PC-3 (cell line): ENCODE measurements around the gene ME2. TPM values are rescaled to one million over a fixed set of nuclear protein-coding genes. Genes with fewer than 3 reads are reported as not detected.

ENCODE experiments used
- ATAC-seq: fragments of 200-7000 bp; cut with Tn5 transposase; 2 replicates; pipeline ENCODE4 v1.9.1; 2020; ENCODE audit warnings: mild to moderate bottlenecking, moderate library complexity
- BruUV-seq: library from RNA; stranded (reverse); fragments of 400-500 nt; replicated peaks from 2 replicates; lab custom pipeline; 2021; lab: Mats Ljungman, UMichigan
- CTCF ChIA-PET: fragments of 300-600 bp; sonication (Branson Sonifier 250); formaldehyde crosslinking; loops from one replicate; lab custom pipeline; 2022; ENCODE audit warnings: antibody characterized with exemption; lab: Charles Lee
- POLR2A ChIA-PET: fragments of 300-600 bp; sonication (Branson Sonifier 250); formaldehyde crosslinking; loops from one replicate; lab custom pipeline; 2022; ENCODE audit warnings: antibody characterized with exemption; ENCODE audit not compliant: unreplicated experiment; lab: Charles Lee
- DNase-seq: peaks from one replicate; pipeline ENCODE4 v3.0.0-alpha.2; 2015
- H2AFZ ChIP-seq: fragments of 300-600 bp; sonication (generic); 2 replicates; pipeline ENCODE4 v1.6.0; 2016; ENCODE audit warnings: antibody characterized with exemption, low read length
- H3F3A ChIP-seq: fragments of 300-600 bp; sonication (generic); one replicate; pipeline ENCODE4 v1.6.0; 2017; ENCODE audit warnings: antibody characterized with exemption, low read length, control low read depth, mild to moderate bottlenecking; ENCODE audit not compliant: unreplicated experiment
- H3K27ac ChIP-seq: fragments of 300-600 bp; sonication (generic); 2 replicates; pipeline ENCODE4 v1.5.1; 2016; ENCODE audit warnings: mild to moderate bottlenecking, low read length
- H3K27me3 ChIP-seq: fragments of 300-600 bp; sonication (generic); 2 replicates; pipeline ENCODE4 v1.6.1; 2016; ENCODE audit warnings: low read length, mixed read lengths
- H3K36me3 ChIP-seq: fragments of 300-600 bp; sonication (generic); 2 replicates; pipeline ENCODE4 v1.6.1; 2016; ENCODE audit warnings: low read depth, mixed run types, low read length, mixed read lengths
- H3K4me1 ChIP-seq: fragments of 300-600 bp; sonication (generic); 2 replicates; pipeline ENCODE4 v1.5.1; 2016; ENCODE audit warnings: low read length; ENCODE audit not compliant: insufficient read depth
- H3K4me2 ChIP-seq: fragments of 300-600 bp; sonication (generic); 2 replicates; pipeline ENCODE4 v1.6.0; 2016; ENCODE audit warnings: low read length
- H3K4me3 ChIP-seq: fragments of 300-600 bp; sonication (generic); 2 replicates; pipeline ENCODE4 v1.5.1; 2016; ENCODE audit warnings: mild to moderate bottlenecking, low read length, mixed read lengths
- H3K79me2 ChIP-seq: fragments of 300-600 bp; sonication (generic); 2 replicates; pipeline ENCODE4 v1.6.1; 2017; ENCODE audit warnings: low read length, mixed read lengths
- H3K9ac ChIP-seq: fragments of 300-600 bp; sonication (generic); 2 replicates; pipeline ENCODE4 v1.6.0; 2016; ENCODE audit warnings: mild to moderate bottlenecking, low read length
- H3K9me2 ChIP-seq: fragments of 300-600 bp; sonication (generic); replicated peaks from 2 replicates; pipeline ENCODE4 v1.6.1; 2016; ENCODE audit warnings: mixed run types, low read length, mixed read lengths
- H3K9me3 ChIP-seq: fragments of 300-600 bp; sonication (generic); 2 replicates; pipeline ENCODE4 v1.6.1; 2016; ENCODE audit warnings: low read length, mixed read lengths
- H4K20me1 ChIP-seq: fragments of 300-600 bp; sonication (generic); 2 replicates; pipeline ENCODE4 v1.6.1; 2016; ENCODE audit warnings: low read length, mixed read lengths
- CTCF ChIP-seq: fragments of 300-600 bp; sonication (generic); conservative IDR thresholded peaks from 2 replicates; pipeline ENCODE4 v1.5.1; 2017; ENCODE audit warnings: antibody characterized with exemption, low read depth, mild to moderate bottlenecking, low read length
- EZH2 ChIP-seq: fragments of 300-600 bp; sonication (generic); IDR thresholded peaks from one replicate; pipeline ENCODE4 v1.6.1; 2017; ENCODE audit warnings: antibody characterized with exemption, mild to moderate bottlenecking, low read length; ENCODE audit not compliant: unreplicated experiment
- EZH2phosphoT487 ChIP-seq: fragments of 300-600 bp; sonication (generic); IDR thresholded peaks from 2 replicates; pipeline ENCODE4 v1.6.1; 2018; ENCODE audit warnings: mild to moderate bottlenecking, antibody characterized with exemption, low read length, borderline replicate concordance
- intact Hi-C: fragments of 100-400 bp; cut with micrococcal nuclease; formaldehyde crosslinking; loops from 2 replicates; pipeline ENCODE4 v1.9.0; 2023
- total RNA-seq: library from RNA; depleted of rRNA; stranded (reverse); fragments of >200 nt; gene quantifications from 2 replicates; pipeline ENCODE4 v1.2.3, GENCODE V29; 2014

ME2 gene
- total RNA-seq, 1 experiment from 2014 or later, result 29.1 TPM

- no TSS peak for BruUV-seq
- Histone ChIP-seq H3K4me1 (no peaks in the 10 kb centered on the region), H3K79me2 (no peaks in the 10 kb centered on the region), H3K4me2 (no peak overlapping the region), H3K9ac (no peak overlapping the region), H2AFZ (no peak overlapping the region), H3K27me3 (no peaks in the 10 kb centered on the region), H4K20me1 (no peaks in the 10 kb centered on the region), H3K36me3 (no peaks in the 10 kb centered on the region), H3K4me3 (no peak overlapping the region), H3K9me2 (no peaks in the 10 kb centered on the region), H3F3A (no peaks in the 10 kb centered on the region), H3K9me3 (no peaks in the 10 kb centered on the region), H3K27ac (no peak overlapping the region)
- no peak for ATAC-seq
- TF ChIP-seq EZH2 (no peak), CTCF (no peak), EZH2phosphoT487 (no peak)
- CTCF ChIA-PET, result interaction anchor here (0.6 kb wide), 1 partner anchor 185 kb away, joined by 6 read pairs; no protein-coding TSS in a partner anchor
- POLR2A ChIA-PET, result no interaction called here
- intact Hi-C loops, result no loop called here
- DNase-seq, result no peak
Observed at GRCh38 chr18:50859793-50860555, 18.9 kb upstream of the ME2 start.

- H3K79me2 ChIP-seq, result no peaks in the 10 kb centered on the region
- ATAC-seq, result no peak
- H3K9ac ChIP-seq, result no peak overlapping the region
- no TSS peak for BruUV-seq
- no peak overlapping the region for H3K27ac ChIP-seq
- no peaks in the 10 kb centered on the region for H4K20me1 ChIP-seq
- no peaks in the 10 kb centered on the region for H3F3A ChIP-seq
- TF ChIP-seq EZH2, result no peak
- no peak for TF ChIP-seq CTCF
- no peak for TF ChIP-seq EZH2phosphoT487
- H3K9me2 ChIP-seq, result no peaks in the 10 kb centered on the region
- H3K4me2 ChIP-seq, result no peak overlapping the region
- no peak for DNase-seq
- no peak overlapping the region for H3K4me3 ChIP-seq
- POLR2A ChIA-PET, result no interaction called here
- no peaks in the 10 kb centered on the region for H3K36me3 ChIP-seq
- no peaks in the 10 kb centered on the region for H3K9me3 ChIP-seq
- intact Hi-C loops, result no loop called here
- CTCF ChIA-PET, result no interaction called here
- H3K27me3 ChIP-seq, result no peaks in the 10 kb centered on the region
- H2AFZ ChIP-seq, result no peak overlapping the region
- H3K4me1 ChIP-seq, result no peaks in the 10 kb centered on the region
Observed at GRCh38 chr18:50861617-50862016, 17.3 kb upstream of the ME2 start.

GRCh38 chr18:50862401-50862800, 16.5 kb upstream of the ME2 start:
- H2AFZ ChIP-seq, result no peak overlapping the region
- H3K4me3 ChIP-seq, result no peak overlapping the region
- ATAC-seq (no peak), DNase-seq (no peak)
- no peaks in the 10 kb centered on the region for H3K79me2 ChIP-seq
- intact Hi-C loops, result no loop called here
- BruUV-seq, result no TSS peak
- CTCF ChIA-PET, result interaction anchor here (0.6 kb wide), 1 partner anchor 34 kb away, joined by 3 read pairs; no protein-coding TSS in a partner anchor
- H3K36me3 ChIP-seq, result no peaks in the 10 kb centered on the region
- H3K4me2 ChIP-seq, result no peak overlapping the region
- no peaks in the 10 kb centered on the region for H3K4me1 ChIP-seq
- no peaks in the 10 kb centered on the region for H3F3A ChIP-seq
- H3K27ac ChIP-seq, result no peak overlapping the region
- no peaks in the 10 kb centered on the region for H3K9me3 ChIP-seq
- H3K9me2 ChIP-seq, result no peaks in the 10 kb centered on the region
- no peak overlapping the region for H3K9ac ChIP-seq
- no peak for TF ChIP-seq CTCF
- no peak for TF ChIP-seq EZH2
- TF ChIP-seq EZH2phosphoT487, result no peak
- H4K20me1 ChIP-seq, result no peaks in the 10 kb centered on the region
- no peaks in the 10 kb centered on the region for H3K27me3 ChIP-seq
- POLR2A ChIA-PET, result no interaction called here
